A549 treated with AZD2906 at 1 μM for 4 hours (cell line): ENCODE results near the gene UBE2F. TPM values are rescaled to one million over a fixed set of nuclear protein-coding genes. Genes with fewer than 3 reads are reported as not detected.

ENCODE experiments used
- total RNA-seq: library from RNA; stranded (reverse); fragments of 200-300 nt; extraction: Qiagen RNA extraction; gene quantifications from 5 replicates; pipeline ENCODE4 v1.2.3, GENCODE V29; 2022

The UBE2F gene, protein sequence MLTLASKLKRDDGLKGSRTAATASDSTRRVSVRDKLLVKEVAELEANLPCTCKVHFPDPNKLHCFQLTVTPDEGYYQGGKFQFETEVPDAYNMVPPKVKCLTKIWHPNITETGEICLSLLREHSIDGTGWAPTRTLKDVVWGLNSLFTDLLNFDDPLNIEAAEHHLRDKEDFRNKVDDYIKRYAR
- 47.5 to 50.5 TPM (median 50.2 TPM) in 5 replicates for total RNA-seq

GRCh38 chr2:237966565-237967462, at the start of gene UBE2F:
Gene UBE2F, plus strand, starts transcription at chr2:237967014. Its CDS starts 6,094 bp downstream, at chr2:237973108.

GRCh38 chr2:238060542-238061314, 93.9 kb downstream of the UBE2F start, which contains the start of gene SCLY:
Gene SCLY, plus strand, starts transcription at chr2:238061001. Its CDS starts 54 bp downstream, at chr2:238061055.

Other genes with a start within 250 kb of the UBE2F start
- gene RBM44, start 168.2 kb upstream of the UBE2F start, total RNA-seq, result 0.10 to 0.23 TPM (median 0.16 TPM) in 5 replicates
- 0.07 to 0.10 TPM in 2 of 5 replicates, not detected in the others for gene RAMP1, start 107.4 kb upstream of the UBE2F start, total RNA-seq
- gene SCLY, start 94.0 kb downstream of the UBE2F start, total RNA-seq, result 17.9 to 21.9 TPM (median 19.4 TPM) in 5 replicates
- gene ESPNL, start 133.3 kb downstream of the UBE2F start, total RNA-seq, result 0.07 to 0.22 TPM (median 0.14 TPM) in 5 replicates
- gene KLHL30, start 171.7 kb downstream of the UBE2F start, total RNA-seq, result 0.16 to 0.25 TPM (median 0.22 TPM) in 5 replicates
- gene ERFE, start 192.0 kb downstream of the UBE2F start, total RNA-seq, result 5.8 to 8.7 TPM (median 7.8 TPM) in 5 replicates
- 34.9 to 41.6 TPM (median 39.3 TPM) in 5 replicates for gene ILKAP, start 236.7 kb downstream of the UBE2F start, total RNA-seq